GM21825 (cell line): ENCODE data around the gene KRTAP12-1.
"Not testable (repeated sequence)": the region's sequence is repeated elsewhere in the genome, so short reads cannot be mapped to it uniquely, and the experiment has no call there.

Source experiments
- ATAC-seq: cut with Tn5 transposase; IDR thresholded peaks from one replicate; pipeline ENCODE4 v1.9.1; 2021; ENCODE audit warnings: mild to moderate bottlenecking, moderate library complexity; ENCODE audit not compliant: unreplicated experiment

KRTAP12-1 gene

DNA sequence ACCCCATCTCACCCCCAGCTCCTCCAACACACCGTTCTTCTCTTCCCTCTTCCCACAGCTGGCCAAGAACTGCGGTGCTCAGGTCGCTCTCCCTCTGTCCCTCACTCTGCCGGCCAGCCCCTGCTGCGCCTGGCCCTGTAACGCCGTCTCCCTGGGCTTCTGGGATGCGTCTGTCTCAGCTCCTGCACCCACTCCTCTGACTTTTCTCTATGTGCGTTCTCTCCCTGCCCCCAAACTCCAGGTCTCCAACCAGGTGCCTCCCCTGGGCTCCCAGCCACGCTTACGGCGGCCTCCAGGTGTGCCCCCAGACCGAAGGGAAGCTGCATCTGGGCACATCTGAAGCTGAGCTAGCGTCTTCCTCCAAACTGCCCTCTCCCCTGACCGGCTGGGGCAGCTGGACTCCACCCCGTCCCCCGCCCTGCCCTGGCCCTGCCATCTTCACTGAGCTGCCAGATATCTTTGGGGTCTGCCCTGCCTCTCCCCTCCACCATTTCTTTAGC is 17.6 kb upstream of the KRTAP12-1 start:
- no peak for ATAC-seq

DNA sequence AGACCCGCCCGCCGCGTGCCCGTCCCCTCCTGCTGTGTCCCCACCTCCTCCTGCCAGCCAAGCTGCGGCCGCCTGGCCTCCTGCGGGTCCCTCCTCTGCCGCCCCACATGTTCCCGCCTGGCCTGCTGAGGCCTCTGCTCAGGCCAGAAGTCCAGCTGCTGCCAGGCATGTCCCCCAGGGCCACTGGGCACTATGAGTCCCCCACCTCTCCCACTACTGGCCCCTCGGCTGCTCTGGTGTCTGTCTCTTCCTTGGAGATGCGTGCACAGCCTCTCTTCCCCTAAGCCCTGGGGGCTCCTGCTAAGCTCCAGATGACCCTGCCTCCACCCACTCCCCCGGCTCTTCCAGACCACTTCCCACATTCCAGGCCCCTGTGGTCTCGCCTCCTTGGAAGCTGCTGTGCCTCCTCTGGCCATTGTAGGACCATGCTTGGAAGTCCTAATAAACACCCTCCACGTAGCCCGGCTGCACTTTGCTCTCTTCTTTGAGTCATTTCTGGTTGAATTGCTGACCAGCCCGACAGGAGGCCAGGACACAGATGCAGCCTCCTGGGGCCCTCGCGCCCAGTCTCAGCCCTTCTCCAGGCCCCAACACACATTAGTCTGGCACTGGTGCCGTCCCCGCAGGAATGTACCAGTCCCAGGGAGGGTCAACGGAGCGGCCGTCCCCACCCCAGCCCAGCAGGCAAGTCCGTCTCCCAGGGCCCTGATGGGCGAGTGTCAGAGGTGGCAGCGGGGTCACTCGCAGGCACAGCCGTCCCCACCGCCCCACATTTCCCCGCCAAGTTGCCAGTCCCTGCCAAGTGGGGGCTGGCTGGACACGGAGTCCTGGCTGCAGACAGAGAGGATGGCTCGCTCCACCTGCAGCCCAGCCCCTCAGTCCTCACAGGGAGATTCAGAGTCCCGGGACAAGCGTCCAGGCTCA is 16.1 kb upstream of the KRTAP12-1 start:
- ATAC-seq: no peak

DNA sequence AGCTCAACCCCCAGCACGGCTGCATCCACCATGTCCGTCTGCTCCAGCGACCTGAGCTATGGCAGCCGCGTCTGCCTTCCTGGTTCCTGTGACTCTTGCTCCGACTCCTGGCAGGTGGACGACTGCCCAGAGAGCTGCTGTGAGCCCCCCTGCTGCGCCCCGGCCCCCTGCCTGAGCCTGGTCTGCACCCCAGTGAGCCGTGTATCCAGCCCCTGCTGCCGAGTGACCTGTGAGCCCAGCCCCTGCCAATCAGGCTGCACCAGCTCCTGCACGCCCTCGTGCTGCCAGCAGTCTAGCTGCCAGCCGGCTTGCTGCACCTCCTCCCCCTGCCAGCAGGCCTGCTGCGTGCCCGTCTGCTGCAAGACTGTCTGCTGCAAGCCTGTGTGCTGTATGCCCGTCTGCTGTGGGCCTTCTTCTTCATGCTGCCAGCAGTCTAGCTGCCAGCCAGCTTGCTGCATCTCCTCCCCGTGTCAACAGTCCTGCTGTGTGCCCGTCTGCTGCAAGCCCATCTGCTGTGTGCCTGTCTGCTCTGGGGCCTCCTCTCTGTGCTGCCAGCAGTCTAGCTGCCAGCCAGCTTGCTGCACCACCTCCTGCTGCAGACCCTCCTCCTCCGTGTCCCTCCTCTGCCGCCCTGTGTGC is 15.3 kb upstream of the KRTAP12-1 start, which contains the start of gene KRTAP10-12:
TSS of gene KRTAP10-12 (plus strand) at position 1 of the 639 bp plus-strand sequence. CDS start at position 31, 30 bp downstream.
- not testable (repeated sequence) for ATAC-seq

DNA sequence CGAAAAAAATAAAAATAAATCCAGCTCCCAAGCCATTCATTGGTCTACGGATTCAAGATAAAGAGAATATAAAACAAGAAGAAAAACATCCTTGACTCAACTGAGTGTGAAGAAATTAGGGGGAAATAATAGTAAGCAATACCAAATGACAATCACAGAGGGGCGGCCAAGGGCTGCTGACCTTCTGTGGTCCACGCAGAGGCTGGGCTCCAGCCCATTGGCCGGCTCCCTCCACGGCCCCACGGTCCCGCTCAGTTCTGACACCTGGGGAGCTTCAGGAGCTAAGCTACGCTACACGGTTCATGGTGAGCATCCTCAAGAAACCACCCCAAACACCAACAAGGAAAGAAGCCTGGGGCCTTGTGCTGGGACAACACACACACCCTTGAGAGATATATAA is 14.6 kb upstream of the KRTAP12-1 start:
- no peak for ATAC-seq

DNA sequence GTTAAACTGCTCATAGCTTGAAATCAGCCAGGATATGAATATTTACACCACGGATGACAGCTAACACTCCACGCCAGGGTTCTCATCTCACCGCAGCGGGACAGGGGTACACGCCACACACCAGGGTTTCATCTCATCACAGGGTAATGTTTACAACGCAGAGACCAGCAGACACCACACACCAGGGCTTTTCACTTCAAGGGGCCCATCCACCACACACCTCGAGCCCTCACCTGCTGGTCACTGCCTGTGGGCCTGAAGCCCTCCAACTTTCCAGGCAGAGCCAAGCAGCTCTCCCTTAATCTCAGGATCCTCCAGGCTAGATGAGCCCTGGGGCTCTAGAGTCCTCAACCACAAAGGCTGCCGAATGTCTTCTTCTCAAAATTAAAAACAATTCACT is 13.7 kb upstream of the KRTAP12-1 start:
- no peak for ATAC-seq

DNA sequence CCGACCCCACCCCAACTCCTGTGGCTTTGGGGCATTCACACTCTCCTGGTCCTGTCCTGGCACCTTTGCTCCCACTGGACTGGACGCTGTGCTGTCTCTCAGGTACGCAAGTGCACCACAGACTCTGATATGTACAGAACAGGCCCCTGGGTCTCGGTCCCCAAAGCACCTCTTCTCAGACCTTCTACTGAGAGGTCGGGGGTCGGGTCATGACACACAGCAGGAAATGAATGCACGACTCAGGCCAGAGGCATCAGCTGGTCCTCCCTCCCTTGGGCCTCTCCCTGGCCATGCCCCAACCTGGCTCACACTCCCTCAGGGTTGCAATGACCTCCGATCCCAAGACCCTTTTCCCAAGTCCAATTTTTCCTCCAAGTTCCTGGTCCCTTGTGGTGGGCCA is 13.2 kb upstream of the KRTAP12-1 start:
- no peak for ATAC-seq

DNA sequence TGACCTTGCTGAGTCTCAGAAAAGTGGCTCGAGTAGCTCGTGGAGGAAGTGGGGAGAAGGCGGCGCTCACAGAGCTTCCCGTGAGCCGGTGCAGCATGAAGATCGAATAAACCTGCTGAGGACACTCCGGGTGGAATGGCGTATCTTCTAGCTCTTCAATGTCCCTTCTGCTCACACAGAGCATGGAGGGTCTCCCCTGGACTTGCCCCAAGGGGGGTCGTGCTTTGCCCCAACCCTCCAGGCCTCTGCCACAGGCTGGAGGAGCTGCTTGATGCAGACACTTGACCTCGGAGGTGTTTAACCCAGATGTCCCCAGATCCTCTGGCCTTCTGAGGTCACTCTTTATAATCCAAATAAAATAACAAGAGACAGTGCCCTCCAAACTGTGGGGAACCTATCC is 12.8 kb upstream of the KRTAP12-1 start:
- no peak for ATAC-seq

DNA sequence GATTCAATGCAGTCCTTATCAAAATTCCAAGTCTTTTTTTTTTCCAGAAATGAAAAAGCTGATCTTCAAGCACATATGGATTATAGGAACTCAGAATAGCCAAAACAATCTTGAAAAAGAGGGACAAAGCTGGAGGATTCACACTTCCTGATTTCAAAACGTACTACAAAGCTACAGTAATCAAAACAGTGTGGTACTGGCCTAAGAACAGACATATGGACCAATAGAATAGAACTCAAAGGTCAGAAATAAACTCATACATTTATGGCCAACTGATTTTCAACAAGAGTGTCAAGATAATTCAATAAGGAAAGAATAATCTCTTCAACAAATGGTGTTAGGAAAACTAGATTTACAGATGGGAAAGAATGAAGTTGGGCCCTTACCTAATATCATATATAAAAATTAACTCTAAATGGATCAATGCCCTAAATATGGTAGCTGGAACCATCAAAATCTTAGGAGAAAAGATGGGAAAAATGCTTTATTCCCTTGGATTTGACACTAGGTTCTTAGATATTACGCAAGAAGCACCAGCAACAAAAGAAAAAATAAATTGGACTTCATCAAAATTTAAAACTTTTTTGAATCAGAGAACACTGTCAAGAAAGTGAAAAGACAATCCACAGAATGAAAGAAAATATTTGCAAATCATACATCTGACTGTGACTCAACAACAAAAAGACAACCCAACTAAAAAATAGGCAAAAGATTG is 11.0 kb upstream of the KRTAP12-1 start:
- no peak for ATAC-seq

DNA sequence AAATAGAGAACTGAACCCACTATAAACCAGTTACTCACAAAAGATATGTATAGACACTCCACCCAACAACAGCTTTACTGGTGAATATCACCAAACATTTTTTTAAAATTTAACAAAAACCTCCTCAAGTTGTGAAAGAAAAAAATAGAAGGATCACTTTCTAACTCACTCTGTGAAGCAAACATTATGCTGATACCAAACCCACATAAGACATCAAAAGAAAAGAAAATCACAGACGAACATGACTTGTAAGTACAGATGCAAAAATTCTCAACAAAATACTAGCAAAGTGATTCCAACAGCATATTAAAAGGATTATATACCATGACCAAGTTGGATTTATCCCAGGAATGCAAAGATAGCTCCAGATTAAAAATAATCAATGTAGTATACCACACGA is 9.7 kb upstream of the KRTAP12-1 start:
- no peak for ATAC-seq

DNA sequence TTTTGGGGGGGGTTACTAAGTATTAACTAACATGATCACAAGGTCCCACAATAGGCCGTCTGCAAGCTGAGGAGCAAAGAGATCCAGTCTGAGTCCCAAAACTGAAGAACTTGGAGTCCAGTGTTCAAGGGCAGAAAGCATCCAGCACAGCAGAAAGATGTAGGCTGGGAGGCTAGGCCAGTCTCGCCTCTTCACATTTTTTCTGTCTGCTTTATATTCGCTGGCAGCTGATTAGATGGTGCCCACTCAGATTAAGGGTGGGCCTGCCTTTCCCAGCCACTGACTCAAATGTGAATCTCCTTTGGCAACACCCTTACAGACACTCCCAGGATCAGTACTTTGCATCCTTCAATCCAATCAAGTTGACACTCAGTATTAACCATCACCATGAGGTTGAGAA is 7.8 kb upstream of the KRTAP12-1 start:
- ATAC-seq: not testable (repeated sequence)

DNA sequence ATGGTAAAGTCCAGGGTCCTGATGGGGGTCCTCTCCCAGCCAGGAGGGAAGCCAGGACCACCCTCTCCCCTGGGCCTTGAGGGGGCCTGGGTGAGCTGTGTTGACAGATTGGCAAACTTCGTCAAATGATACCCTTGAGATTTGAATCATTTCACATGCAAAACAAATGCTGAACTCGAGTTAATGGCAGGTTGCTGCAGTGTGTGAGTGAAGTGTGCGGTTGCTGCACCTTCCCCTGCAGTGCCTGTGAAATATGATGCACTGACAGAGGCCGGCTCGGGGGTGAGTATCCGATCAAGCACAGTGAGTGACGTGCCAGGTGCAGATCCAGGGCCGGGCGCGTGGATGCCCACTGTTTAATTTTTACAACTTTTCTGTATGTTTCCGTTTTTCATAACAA is 5.7 kb upstream of the KRTAP12-1 start:
- no peak for ATAC-seq

DNA sequence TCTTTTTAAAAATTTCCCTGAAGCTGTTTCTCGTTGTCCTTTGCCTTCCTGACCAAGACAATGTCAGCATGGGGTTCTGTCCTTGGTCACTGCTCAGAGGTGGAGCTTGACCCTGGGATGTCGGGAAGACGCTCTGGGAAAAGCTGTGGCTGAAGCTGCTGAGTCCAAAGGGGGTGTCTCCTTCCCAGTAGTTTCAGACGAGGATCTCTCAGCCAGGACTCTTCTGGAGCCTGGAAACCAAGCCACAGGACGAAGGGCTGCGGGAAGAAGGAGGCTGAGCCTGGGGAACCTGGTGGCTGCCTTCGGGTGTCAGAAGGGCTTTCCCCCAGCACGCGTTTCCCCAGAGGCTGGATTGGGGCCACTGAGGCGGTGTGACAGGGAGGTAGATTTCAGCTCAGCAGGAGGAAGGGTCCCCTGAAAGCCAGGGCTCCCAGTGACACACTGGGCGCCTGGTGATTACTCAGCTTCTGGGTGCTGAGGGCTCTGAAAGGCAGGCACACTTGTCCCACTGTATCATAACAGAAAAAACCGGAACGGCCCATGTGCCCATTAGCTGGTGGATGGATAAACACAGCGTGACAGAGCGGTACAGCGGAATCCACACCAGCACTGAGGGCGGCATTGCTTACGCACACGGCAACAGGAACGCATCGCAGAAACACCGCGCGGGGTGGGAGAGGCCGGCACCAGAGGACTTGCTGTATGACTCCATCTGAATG is 5.0 kb upstream of the KRTAP12-1 start:
- no peak for ATAC-seq

DNA sequence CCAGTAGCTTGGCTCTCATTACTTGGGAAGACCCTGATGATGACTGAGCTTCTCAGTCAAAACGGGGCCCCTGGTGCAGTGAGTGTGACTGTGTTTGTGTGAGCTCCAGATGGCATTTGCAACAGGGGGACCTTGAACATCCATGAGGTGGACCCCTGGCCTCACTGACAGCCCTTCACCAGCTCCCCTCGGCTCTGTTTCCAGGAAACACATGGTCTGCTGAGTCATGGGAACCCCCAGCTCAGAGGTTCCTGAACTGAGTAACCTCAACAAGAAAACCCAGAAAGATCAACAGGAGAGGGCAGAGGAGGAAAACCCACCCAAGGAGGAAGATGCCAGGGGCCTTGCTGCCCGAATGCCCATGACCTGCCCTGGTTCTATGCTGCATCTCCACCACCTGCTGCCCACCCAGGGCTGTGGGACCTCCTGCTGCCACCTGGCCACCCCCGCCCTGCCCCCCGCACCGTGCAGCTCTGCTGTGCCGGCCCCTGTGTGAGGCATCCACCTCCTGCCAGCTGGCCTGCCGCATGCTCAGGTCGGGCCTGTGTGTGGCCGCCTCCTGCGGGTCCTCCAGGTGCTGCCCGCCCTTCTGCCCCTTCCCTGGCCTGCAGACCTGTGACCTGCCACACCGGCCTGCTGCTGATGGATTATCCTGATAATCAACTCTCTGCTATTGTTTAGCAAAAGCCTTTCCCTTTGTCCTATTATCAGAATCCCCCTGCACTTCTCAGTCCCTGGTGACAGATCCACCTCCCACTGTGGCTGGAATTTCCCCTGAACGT is 4.2 kb upstream of the KRTAP12-1 start:
- no peak for ATAC-seq

DNA sequence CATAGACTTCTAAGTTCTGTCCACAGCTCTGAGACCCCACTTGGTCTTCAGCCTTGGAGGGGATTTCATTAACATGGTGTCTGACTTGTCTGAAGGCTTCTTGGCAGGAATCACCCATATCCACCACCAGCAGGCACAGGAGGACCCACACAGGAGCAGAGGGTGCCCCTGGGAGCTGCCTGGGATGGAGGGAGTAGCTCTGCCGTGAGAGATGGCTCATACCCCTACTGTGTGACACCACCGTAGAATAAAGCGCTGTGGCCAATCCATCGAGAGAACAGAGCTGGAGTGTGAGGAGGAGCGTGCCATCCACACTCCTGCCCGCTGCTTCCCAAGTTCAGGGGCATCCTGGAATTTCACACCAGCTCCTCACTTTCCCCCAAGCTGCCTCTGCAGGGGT is 3.1 kb upstream of the KRTAP12-1 start:
- not testable (repeated sequence) for ATAC-seq

DNA sequence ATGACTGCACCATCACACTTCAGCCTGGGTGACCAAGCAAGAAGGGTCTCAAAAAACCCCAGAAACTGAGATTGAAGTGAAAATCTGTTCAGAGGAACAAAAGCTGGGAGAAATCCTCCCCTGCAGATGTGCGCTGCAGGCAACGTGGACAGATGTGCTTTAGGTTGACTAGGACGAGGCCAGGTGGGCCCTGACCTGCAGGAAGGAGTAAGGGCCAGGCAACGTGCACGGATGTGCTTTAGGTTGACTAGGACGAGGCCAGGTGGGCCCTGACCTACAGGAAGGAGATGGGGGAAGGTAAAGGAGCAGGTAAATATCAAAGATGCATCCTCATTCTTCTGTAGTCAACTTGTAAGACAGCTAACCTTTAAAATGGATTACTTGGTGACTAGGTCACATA is 2.5 kb upstream of the KRTAP12-1 start:
- no peak for ATAC-seq

DNA sequence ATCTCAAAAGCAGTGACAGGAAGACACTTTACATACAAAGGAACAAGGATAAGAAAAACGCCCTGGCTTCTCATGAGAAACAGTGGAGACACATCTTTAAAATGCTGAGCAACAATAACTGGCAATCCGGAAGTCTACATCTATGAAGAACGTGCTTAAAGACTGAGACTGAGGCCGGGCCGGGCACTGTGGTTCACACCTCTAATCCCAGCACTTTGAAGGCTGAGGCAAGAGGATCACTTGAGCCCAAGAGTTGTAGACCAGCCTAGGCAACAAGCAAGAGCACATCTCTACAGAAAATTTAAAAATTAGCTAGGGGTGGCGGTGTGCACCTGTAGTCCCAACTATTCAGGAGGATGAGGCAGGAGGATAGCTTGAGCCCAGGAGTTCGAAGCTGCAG is 2.1 kb upstream of the KRTAP12-1 start:
- ATAC-seq: no peak

DNA sequence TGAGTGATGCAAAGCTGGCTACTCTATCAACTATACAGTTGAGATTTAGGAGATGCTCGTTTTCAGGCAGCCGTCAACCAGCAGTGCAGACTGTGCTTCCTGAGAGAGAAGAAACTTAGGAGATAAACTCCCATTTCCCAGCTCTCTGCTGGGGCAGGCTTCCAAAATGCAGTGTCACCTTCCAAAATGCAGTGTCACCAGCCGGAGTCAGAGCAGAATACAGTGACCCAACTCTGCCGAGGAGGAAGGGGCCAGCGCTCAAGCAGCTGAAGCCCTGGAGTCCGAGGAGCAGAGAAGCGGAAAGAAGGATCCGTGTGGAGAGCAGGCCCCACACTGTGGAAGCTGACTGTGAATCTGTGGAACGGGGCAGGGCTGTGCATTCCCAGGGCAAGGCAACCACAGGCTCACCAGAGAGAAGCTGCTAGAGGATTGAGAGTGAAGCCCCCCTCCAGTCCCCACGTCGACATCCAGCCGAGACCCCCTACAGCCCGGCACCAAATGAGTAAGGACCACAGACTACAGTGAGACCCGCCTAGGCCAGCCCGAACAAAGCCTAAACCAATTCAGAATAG is 703 bp upstream of the KRTAP12-1 start:
- ATAC-seq: no peak

DNA sequence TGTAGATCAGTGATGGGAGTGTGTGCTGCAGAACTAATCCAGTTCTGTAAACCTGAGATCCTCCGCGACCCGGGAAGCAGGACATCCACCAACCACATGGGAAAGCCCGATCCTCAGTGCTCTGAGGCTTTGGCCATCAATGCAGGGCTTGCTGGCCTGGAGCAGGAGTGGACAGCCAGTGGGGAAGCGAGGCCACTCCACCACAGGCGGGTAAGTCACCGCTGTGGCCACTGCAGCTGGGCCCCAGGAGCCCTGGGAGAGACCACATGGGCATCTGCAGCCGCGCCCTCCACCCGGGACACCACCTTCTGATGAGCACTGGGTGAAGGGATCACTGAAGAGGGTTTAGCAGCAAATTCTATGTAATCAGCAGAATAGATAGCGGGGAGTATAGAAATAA is 811 bp downstream of the KRTAP12-1 start:
- ATAC-seq: no peak

DNA sequence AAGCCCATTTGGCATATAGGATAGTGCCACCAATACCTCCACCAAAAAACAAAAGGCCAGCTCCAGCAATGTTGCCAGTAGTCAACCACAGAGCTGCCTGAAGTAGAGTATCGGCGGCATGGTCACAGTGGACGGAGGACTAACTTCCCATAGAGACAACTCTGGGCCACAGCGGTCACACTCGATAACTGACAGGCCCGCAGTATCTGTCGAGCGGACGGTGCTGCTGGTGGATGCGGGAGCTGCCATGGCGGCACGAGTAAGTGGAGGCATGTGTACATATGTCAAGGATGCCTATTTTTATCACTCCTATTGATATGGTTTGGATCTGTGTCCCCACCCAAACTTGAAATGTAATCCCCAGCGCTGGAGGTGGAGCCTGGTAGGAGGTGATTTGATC is 4.1 kb downstream of the KRTAP12-1 start:
- no peak for ATAC-seq

DNA sequence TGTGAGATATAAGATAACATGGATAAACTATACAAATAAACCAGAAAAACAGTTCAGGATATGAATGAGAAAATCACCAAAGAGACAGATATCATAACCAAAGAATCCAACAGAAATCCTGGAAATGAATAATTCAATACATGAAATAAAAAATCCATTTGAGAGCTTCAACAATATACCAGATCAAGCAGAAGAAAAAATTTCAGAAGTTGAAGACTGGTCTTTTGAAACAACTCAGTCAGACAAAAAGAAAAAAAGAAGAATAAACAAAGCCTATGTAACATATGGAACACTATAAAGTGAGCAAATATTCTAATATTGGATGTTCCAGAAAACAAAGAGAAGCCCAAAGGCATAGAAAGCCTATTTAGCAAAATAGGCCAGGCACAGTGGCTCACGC is 10.1 kb downstream of the KRTAP12-1 start:
- no peak for ATAC-seq
